ENCODE results near the gene PDRG1.

GRCh38 chr20:31988430-31989015, 36.7 kb upstream of the PDRG1 start:
- TF ChIP-seq, protein P1, sequence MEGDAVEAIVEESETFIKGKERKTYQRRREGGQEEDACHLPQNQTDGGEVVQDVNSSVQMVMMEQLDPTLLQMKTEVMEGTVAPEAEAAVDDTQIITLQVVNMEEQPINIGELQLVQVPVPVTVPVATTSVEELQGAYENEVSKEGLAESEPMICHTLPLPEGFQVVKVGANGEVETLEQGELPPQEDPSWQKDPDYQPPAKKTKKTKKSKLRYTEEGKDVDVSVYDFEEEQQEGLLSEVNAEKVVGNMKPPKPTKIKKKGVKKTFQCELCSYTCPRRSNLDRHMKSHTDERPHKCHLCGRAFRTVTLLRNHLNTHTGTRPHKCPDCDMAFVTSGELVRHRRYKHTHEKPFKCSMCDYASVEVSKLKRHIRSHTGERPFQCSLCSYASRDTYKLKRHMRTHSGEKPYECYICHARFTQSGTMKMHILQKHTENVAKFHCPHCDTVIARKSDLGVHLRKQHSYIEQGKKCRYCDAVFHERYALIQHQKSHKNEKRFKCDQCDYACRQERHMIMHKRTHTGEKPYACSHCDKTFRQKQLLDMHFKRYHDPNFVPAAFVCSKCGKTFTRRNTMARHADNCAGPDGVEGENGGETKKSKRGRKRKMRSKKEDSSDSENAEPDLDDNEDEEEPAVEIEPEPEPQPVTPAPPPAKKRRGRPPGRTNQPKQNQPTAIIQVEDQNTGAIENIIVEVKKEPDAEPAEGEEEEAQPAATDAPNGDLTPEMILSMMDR (IDR thresholded peaks at IDR 0.05), result no peak
- no peak for TF ChIP-seq POLR2A (IDR thresholded peaks at IDR 0.05)
